K562 treated with DMSO at 1 percent for 24 hours (cell line): Measurements from ENCODE around the gene MAPK1IP1L. TPM values are rescaled to one million over a fixed set of nuclear protein-coding genes. Genes with fewer than 3 reads are reported as not detected.

Experiments used
- total RNA-seq: library from RNA; unstranded; fragments of 300-600 nt; gene quantifications from 2 replicates; pipeline ENCODE4 v1.2.3, GENCODE V29; 2022; ENCODE audit warnings: low read depth; ENCODE audit not compliant: insufficient read depth

MAPK1IP1L gene
- 40.3 and 48.6 TPM in 2 replicates for total RNA-seq

DNA sequence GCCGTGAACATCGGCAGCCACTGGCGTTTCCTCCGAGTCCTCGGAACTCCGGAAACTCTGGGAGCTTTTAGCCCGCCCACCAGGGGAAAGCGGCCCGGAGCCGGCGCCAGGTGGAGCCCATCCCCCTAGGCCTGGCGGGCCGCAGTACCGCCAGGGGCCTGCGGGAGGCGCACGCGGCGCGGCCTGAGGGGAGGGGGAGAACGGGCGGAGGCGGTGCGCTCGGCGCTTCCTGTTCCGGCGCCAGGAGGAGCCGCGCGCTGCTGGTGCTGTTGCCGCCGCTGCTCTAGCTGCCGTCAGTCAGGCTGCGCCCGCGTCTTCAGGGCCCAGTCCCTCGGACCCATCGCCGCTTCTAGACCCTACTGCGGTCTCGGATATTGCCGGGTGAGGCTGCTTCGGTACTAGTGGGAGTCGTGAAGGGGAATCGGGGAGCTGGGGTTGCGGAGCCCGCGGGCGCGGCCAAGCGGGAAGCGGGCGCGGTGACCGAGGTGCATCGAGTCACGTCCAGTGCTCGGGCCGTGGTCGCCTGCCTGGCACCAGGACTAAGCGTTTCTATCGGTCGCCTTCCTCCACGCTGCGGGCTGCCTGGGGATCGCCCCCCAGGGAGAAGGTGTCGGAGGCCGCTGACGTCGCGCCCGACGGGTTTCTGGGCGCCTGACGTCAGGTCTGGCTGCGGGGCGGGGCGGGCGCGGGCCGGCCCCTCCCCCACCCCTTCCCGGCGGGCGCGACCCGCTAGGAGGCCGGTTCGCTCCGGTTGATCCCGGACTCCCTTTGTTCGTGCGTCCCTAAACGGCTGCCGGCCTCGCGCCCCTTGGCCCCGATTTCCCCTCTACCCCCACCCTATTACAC is at the start of gene MAPK1IP1L:
Gene MAPK1IP1L, plus strand, starts transcription at position 225 of the 846 bp plus-strand sequence. CDS start 10,037 bp downstream, outside the sequence.

DNA sequence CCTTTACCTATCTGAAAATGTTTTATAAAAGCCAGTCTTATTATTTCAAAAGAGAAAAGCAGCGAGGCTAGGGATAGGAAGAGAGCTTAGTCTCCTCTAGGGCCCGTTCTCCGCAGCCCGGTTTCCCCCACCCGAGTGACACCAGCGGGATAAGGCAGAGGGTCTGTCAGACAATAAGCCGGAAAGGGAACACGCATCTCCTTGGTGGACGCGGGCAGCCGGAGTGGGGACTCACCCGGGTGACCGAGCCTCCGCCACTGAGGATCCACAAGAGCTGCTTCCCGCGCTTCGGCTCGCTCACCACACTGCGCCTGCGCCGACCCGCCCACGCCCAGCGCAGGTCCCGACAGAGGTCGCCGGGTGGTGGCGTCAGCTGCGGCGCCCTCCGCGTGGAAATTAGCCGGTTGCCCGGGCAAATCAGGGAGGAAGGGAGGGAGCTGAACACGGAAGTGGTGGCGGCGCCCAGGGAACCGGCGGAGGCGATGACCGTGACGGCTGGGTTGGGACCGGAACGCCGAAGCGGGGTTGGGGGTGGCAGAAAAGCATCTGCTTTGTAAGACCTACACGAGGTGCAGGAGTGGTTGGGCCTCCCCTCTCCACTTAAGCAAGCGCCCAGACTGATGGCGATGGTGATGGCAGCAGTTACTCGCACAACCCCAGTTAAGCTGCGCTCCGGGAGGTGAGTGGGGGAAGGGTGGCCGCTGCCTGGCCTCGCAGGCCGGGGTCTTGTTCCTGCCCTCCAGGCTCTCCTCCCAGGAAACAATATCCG is 24.5 kb upstream of the MAPK1IP1L start, which contains the start of the genes SOCS4 and WDHD1:
Gene SOCS4, plus strand, starts transcription at position 444 of the 769 bp plus-strand sequence. CDS start 15,806 bp downstream, outside the sequence.
Gene WDHD1, minus strand, starts transcription at position 307 of the 769 bp plus-strand sequence. CDS start 312 bp downstream, outside the sequence.

Other genes with a start within 250 kb of the MAPK1IP1L start
- gene GCH1, start 148.8 kb upstream of the MAPK1IP1L start, total RNA-seq = 11.6 and 11.9 TPM in 2 replicates
- 8.5 and 9.4 TPM in 2 replicates for gene WDHD1, start 24.5 kb upstream of the MAPK1IP1L start, total RNA-seq
- 3.4 and 4.2 TPM in 2 replicates for gene SOCS4, start 24.4 kb upstream of the MAPK1IP1L start, total RNA-seq
- 13.1 and 17.5 TPM in 2 replicates for gene LGALS3, start 77.6 kb downstream of the MAPK1IP1L start, total RNA-seq
- gene DLGAP5, start 139.9 kb downstream of the MAPK1IP1L start, total RNA-seq = 22.1 and 30.1 TPM in 2 replicates
- 10.4 and 15.5 TPM in 2 replicates for gene FBXO34, start 219.8 kb downstream of the MAPK1IP1L start, total RNA-seq